HG02852 (cell line): ENCODE measurements around the gene VWC2.

ENCODE experiments used
- ATAC-seq: cut with Tn5 transposase; IDR thresholded peaks from one replicate; pipeline ENCODE4 v1.9.1; 2021; ENCODE audit warnings: mild to moderate bottlenecking, moderate library complexity; ENCODE audit not compliant: unreplicated experiment

The VWC2 gene

GRCh38 chr7:49927631-49928030 is 154.2 kb downstream of the VWC2 start:
- no peak for ATAC-seq

DNA sequence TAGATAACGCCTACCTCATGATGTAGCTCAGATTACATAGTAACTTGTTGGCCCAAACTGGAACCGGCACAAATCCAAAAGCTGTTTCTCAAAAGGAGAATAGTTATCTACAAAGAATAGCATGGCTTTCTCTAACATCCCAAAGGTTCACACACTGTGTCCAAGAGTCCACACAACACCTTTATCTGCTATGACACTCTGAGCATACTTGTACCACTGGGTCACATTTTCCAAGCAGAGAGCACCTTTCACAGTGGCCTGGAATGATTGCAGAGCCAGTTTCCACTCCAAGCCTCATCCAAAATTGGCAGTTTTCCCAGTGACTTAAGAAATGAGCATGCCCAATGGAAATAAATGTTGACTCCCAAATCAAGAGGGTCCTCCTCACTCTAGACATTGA is 155.3 kb downstream of the VWC2 start:
- ATAC-seq, result no peak

DNA sequence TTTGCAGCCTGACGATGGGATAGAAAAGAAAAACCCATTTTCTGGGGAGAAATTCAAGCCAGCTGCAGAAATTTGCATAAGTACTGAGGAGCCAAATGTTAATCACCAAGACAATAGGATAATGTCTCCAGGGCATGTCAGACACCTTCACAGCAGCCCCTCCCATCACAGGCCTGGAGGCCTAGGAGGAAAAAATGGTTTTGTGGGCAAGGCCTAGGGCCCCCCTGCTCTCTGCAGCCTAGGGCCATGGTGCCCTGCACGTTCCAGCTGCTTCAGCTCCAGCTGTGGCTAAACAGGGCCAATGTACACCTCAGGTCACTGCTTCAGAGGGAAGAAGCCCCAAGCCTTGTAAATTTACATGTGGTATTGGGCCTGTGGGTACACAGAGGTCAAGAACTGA is 158.2 kb downstream of the VWC2 start:
- no peak for ATAC-seq

DNA sequence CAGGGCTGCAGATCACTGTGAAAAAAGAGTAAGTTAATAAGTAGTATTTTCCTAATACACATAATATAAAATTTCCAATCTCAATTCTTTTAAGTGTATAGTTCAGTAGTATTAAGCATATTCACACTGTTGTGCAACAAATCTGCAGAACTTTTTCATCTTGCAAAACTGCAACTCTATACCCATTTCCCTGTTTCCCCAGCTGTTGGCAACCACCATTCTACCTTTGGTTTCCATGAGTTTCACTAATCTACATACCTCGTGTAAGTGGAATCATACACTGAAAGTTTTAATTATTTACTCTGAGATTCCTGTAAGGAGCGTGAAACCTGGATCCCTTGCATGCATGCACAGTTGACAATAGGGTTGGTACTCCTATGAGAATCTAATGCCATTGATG is 164.2 kb downstream of the VWC2 start:
- no peak for ATAC-seq
